DOHH2 (cell line): ENCODE data around the gene RPS6KL1.
"Not testable (repeated sequence)": the region's sequence is repeated elsewhere in the genome, so short reads cannot be mapped to it uniquely, and the experiment has no call there.

Source experiments
- H3F3A ChIP-seq: fragments of 200-600 bp; sonication (generic), shearing (Covaris generic); 2 replicates; pipeline ENCODE4 v1.6.0; 2016; ENCODE audit warnings: antibody characterized with exemption, mild to moderate bottlenecking; ENCODE audit not compliant: control insufficient read depth, insufficient read depth
- H3K27ac ChIP-seq: fragments of 200-600 bp; sonication (generic); 2 replicates; pipeline ENCODE4 v1.5.1; 2014; ENCODE audit warnings: low read depth, mild to moderate bottlenecking, low read length, moderate library complexity
- H3K27me3 ChIP-seq: fragments of 200-600 bp; sonication (generic); 2 replicates; pipeline ENCODE4 v1.6.1; 2014; ENCODE audit warnings: mild to moderate bottlenecking, low read length, mixed read lengths; ENCODE audit not compliant: control insufficient read depth
- H3K36me3 ChIP-seq: fragments of 200-600 bp; sonication (generic); 2 replicates; pipeline ENCODE4 v1.6.1; 2014; ENCODE audit warnings: mild to moderate bottlenecking, low read length, moderate library complexity, mixed read lengths; ENCODE audit not compliant: control insufficient read depth
- H3K4me1 ChIP-seq: fragments of 200-600 bp; sonication (generic); 2 replicates; pipeline ENCODE4 v1.6.1; 2014; ENCODE audit warnings: mild to moderate bottlenecking, low read length, mixed read lengths; ENCODE audit not compliant: control insufficient read depth
- H3K4me2 ChIP-seq: fragments of 200-600 bp; sonication (generic); 2 replicates; pipeline ENCODE4 v1.6.0; 2014; ENCODE audit warnings: mild to moderate bottlenecking, low read length, moderate library complexity
- H3K4me3 ChIP-seq: fragments of 200-600 bp; sonication (generic); 2 replicates; pipeline ENCODE4 v1.5.1; 2014; ENCODE audit warnings: mild to moderate bottlenecking, low read length, mixed read lengths
- H3K79me2 ChIP-seq: fragments of 200-600 bp; sonication (generic); 2 replicates; pipeline ENCODE4 v1.6.1; 2014; ENCODE audit warnings: mild to moderate bottlenecking, low read length, mixed read lengths; ENCODE audit not compliant: control insufficient read depth
- H3K9me2 ChIP-seq: fragments of 200-600 bp; sonication (generic); replicated peaks from 2 replicates; pipeline ENCODE4 v1.6.1; 2014; ENCODE audit warnings: mild to moderate bottlenecking, low read length, mixed read lengths; ENCODE audit not compliant: control insufficient read depth
- H3K9me3 ChIP-seq: fragments of 200-600 bp; sonication (generic); 2 replicates; pipeline ENCODE4 v1.6.1; 2014; ENCODE audit warnings: antibody characterized with exemption, low read length, mixed read lengths; ENCODE audit not compliant: control insufficient read depth, insufficient read depth
- H4K20me1 ChIP-seq: fragments of 200-600 bp; sonication (generic); 2 replicates; pipeline ENCODE4 v1.6.0; 2014; ENCODE audit warnings: low read depth, mild to moderate bottlenecking, antibody characterized with exemption, low read length, moderate library complexity; ENCODE audit not compliant: control insufficient read depth, insufficient read depth
- CTCF ChIP-seq: fragments of 200-600 bp; sonication (generic); IDR thresholded peaks from one replicate; pipeline ENCODE4 v1.5.1; 2014; ENCODE audit warnings: antibody characterized with exemption, mild to moderate bottlenecking, low read depth, low read length; ENCODE audit not compliant: poor library complexity, severe bottlenecking
- EZH2phosphoT487 ChIP-seq: fragments of 200-600 bp; sonication (generic); IDR thresholded peaks from 2 replicates; pipeline ENCODE4 v1.6.1; 2017; ENCODE audit warnings: borderline replicate concordance, mild to moderate bottlenecking, antibody characterized with exemption, low read length, moderate library complexity, mixed read lengths

The RPS6KL1 gene

GRCh38 chr14:74936151-74936550, 13.1 kb upstream of the RPS6KL1 start:
- Histone ChIP-seq H3K36me3 (no peaks in the 10 kb centered on the region), H3K4me2 (no peak overlapping the region), H4K20me1 (no peaks in the 10 kb centered on the region), H3K4me1 (peaks cover 28% of the 10 kb centered on the region), H3K9me3 (no peaks in the 10 kb centered on the region), H3F3A (peaks cover 9% of the 10 kb centered on the region), H3K4me3 (no peak overlapping the region), H3K27me3 (no peaks in the 10 kb centered on the region), H3K27ac (no peak overlapping the region), H3K79me2 (no peaks in the 10 kb centered on the region), H3K9me2 (no peaks in the 10 kb centered on the region)
- no peak for TF ChIP-seq CTCF
- TF ChIP-seq EZH2phosphoT487, result no peak

- no peaks in the 10 kb centered on the region for H4K20me1 ChIP-seq
- H3K79me2 ChIP-seq, result no peaks in the 10 kb centered on the region
- peaks cover 9% of the 10 kb centered on the region; the same call in 1 of the 2 replicates for H3F3A ChIP-seq
- no peak overlapping the region for H3K4me3 ChIP-seq
- H3K36me3 ChIP-seq, result no peaks in the 10 kb centered on the region
- H3K4me1 ChIP-seq, result peaks cover 19% of the 10 kb centered on the region
- H3K9me3 ChIP-seq, result no peaks in the 10 kb centered on the region
- H3K9me2 ChIP-seq, result no peaks in the 10 kb centered on the region
- TF ChIP-seq CTCF, result no peak
- no peak for TF ChIP-seq EZH2phosphoT487
- peaks cover 3% of the 10 kb centered on the region; the same call in 1 of the 2 replicates for H3K27me3 ChIP-seq
- H3K4me2 ChIP-seq, result no peak overlapping the region
- H3K27ac ChIP-seq, result no peak overlapping the region
Measured at GRCh38 chr14:74935360-74935680, 12.3 kb upstream of the RPS6KL1 start.

GRCh38 chr14:74934476-74935359, 11.7 kb upstream of the RPS6KL1 start:
- no peak overlapping the region for H3K4me2 ChIP-seq

GRCh38 chr14:74934041-74934440, 11.0 kb upstream of the RPS6KL1 start:
- H3K27ac ChIP-seq, result no peak overlapping the region

More at GRCh38 chr14:74934476-74935359, 11.7 kb upstream of the RPS6KL1 start:
- Histone ChIP-seq H3K27me3 (peaks cover 6% of the 10 kb centered on the region), H3K9me2 (no peaks in the 10 kb centered on the region), H4K20me1 (no peaks in the 10 kb centered on the region), H3K4me1 (peaks cover 13% of the 10 kb centered on the region), H3K4me3 (no peak overlapping the region), H3K79me2 (no peaks in the 10 kb centered on the region), H3K9me3 (no peaks in the 10 kb centered on the region), H3F3A (peaks cover 9% of the 10 kb centered on the region; the same call in 1 of the 2 replicates), H3K27ac (no peak overlapping the region), H3K36me3 (no peaks in the 10 kb centered on the region)
- no peak for TF ChIP-seq EZH2phosphoT487

GRCh38 chr14:74932936-74933335, 9.9 kb upstream of the RPS6KL1 start:
- H3K36me3 ChIP-seq, H3F3A ChIP-seq, H3K27ac ChIP-seq, H3K9me2 ChIP-seq, H3K9me3 ChIP-seq, H3K4me3 ChIP-seq, H3K79me2 ChIP-seq, H4K20me1 ChIP-seq: not testable (repeated sequence)
- H3K27me3 ChIP-seq, result peaks cover 15% of the 10 kb centered on the region
- peaks cover 17% of the 10 kb centered on the region for H3K4me1 ChIP-seq
- 0 out of 2 replicates have a peak overlapping the region, but pooled peaks have one; percentile 55 for H3K4me2 ChIP-seq

More at GRCh38 chr14:74934041-74934440, 11.0 kb upstream of the RPS6KL1 start:
- Histone ChIP-seq H3K9me3 (no peaks in the 10 kb centered on the region), H3K79me2 (no peaks in the 10 kb centered on the region), H3K27me3 (peaks cover 13% of the 10 kb centered on the region), H3K4me3 (no peak overlapping the region), H4K20me1 (no peaks in the 10 kb centered on the region), H3K9me2 (no peaks in the 10 kb centered on the region), H3K4me1 (peaks cover 15% of the 10 kb centered on the region), H3K4me2 (no peak overlapping the region), H3F3A (peaks cover 10% of the 10 kb centered on the region; the same call in 1 of the 2 replicates), H3K36me3 (no peaks in the 10 kb centered on the region)
- TF ChIP-seq EZH2phosphoT487, result no peak
- no peak for TF ChIP-seq CTCF
